DND-41 (cell line): ENCODE data around the gene PTCSC3.

Experiments
- EZH2 ChIP-seq: IDR thresholded peaks from 3 replicates; pipeline ENCODE4 v1.6.1; 2012; ENCODE audit warnings: borderline replicate concordance, low read depth, mild to moderate bottlenecking, moderate library complexity, low read length, inconsistent platforms; ENCODE audit not compliant: severe bottlenecking
- TF ChIP-seq, protein P1 (sequence below): IDR thresholded peaks from 2 replicates; pipeline ENCODE4 v1.5.1; 2012; ENCODE audit warnings: borderline replicate concordance, low read length, moderate library complexity, mild to moderate bottlenecking; ENCODE audit not compliant: poor library complexity, severe bottlenecking; ENCODE audit errors: extremely low read depth

DNA sequence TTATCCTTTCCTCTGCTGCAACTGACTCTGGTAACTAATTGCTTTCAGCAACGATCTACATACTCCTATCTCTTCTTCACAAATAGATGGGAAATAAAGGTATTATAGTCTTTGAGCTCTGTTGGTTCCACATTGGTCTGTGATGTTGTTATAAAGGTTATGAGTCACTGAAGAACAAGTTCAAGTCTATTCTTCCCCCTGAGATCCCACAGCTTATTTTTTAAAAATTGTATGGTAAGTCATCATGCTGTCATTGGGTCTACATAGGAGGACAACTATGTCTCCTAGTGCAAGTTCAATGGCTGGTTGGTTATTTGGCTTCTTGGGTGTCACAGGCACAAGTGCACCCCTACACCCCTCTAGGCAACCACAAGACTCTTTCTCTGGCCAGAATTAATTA, 49.6 kb upstream of the PTCSC3 start:
- TF ChIP-seq, protein P1, sequence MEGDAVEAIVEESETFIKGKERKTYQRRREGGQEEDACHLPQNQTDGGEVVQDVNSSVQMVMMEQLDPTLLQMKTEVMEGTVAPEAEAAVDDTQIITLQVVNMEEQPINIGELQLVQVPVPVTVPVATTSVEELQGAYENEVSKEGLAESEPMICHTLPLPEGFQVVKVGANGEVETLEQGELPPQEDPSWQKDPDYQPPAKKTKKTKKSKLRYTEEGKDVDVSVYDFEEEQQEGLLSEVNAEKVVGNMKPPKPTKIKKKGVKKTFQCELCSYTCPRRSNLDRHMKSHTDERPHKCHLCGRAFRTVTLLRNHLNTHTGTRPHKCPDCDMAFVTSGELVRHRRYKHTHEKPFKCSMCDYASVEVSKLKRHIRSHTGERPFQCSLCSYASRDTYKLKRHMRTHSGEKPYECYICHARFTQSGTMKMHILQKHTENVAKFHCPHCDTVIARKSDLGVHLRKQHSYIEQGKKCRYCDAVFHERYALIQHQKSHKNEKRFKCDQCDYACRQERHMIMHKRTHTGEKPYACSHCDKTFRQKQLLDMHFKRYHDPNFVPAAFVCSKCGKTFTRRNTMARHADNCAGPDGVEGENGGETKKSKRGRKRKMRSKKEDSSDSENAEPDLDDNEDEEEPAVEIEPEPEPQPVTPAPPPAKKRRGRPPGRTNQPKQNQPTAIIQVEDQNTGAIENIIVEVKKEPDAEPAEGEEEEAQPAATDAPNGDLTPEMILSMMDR = no peak
- no peak for TF ChIP-seq EZH2
